ENCODE measurements around the gene PHAF1. TPM values are rescaled to one million over a fixed set of nuclear protein-coding genes. Genes with fewer than 3 reads are reported as not detected.

Gene PHAF1
- total and polyA plus RNA-seq, 9 of the 15 experiments (the other 6 are each of a cell fraction or from before 2014, with no cell fraction given): 5.1 to 25.4 (median 13.8) TPM

GRCh38 chr16:67191995-67192681 lies 82.4 kb downstream of the PHAF1 start, which contains the start of gene E2F4 (continued):
- TF ChIP-seq REST (IDR thresholded peaks at IDR 0.05; ENCODE audit: borderline replicate concordance) (no peak), REST (CRISPR knock-in tag; IDR thresholded peaks at IDR 0.05; ENCODE audit: low read depth) (no peak; the same call in 1 of the 2 replicates), ZFPM2 (CRISPR knock-in tag; IDR thresholded peaks at IDR 0.05) (no peak), SETDB1 (IDR thresholded peaks at IDR 0.05; ENCODE audit: low read length) (no peak), PATZ1 (CRISPR knock-in tag; IDR thresholded peaks at IDR 0.05; ENCODE audit: borderline replicate concordance) (no peak), ERF (CRISPR knock-in tag; IDR thresholded peaks at IDR 0.05) (no peak; the same call in 1 of the 2 replicates), SRF (CRISPR knock-in tag; IDR thresholded peaks at IDR 0.05) (0 out of 4 replicates have a peak, but pooled peaks of 1 of the 2 experiments have one; percentile 9), CLOCK (CRISPR knock-in tag; IDR thresholded peaks at IDR 0.05; ENCODE audit: borderline replicate concordance) (no peak), CBX5 (IDR thresholded peaks at IDR 0.05; ENCODE audit: borderline replicate concordance, low read depth) (no peak), TEAD2 (tag; IDR thresholded peaks at IDR 0.05) (no peak), ELF1 (tag; IDR thresholded peaks at IDR 0.05) (peak; percentile 97), LCOR (CRISPR knock-in tag; IDR thresholded peaks at IDR 0.05) (peak; percentile 69; the same call in 1 of the 2 replicates), LARP7 (IDR thresholded peaks at IDR 0.05) (no peak), THRB (CRISPR knock-in tag; conservative IDR thresholded peaks at IDR 0.05) (no peak)

Data from K562 (cell line).